NCI-H146 (cell line): ENCODE results near the gene NID2.
A peak's percentile ranks its signal among the peaks of the same experiment; 100 is the strongest.

Experiments
- DNase-seq: peaks from one replicate; lab custom pipeline; 2025; lab: John Stamatoyannopoulos, UW

The NID2 gene

GRCh38 chr14:52025310-52025709, 43.5 kb downstream of the NID2 start:
- no peak for DNase-seq

- DNase-seq, result no peak
Measured at GRCh38 chr14:52023518-52023917, 45.3 kb downstream of the NID2 start.

- DNase-seq, result no peak
Measured at GRCh38 chr14:52021957-52022600, 46.8 kb downstream of the NID2 start.

GRCh38 chr14:52020866-52021717, 47.8 kb downstream of the NID2 start:
- DNase-seq, result no peak

GRCh38 chr14:52020161-52020714, 48.6 kb downstream of the NID2 start:
- no peak for DNase-seq

- DNase-seq, result no peak
Measured at GRCh38 chr14:52018970-52019369, 49.9 kb downstream of the NID2 start.

GRCh38 chr14:52018252-52018651, 50.6 kb downstream of the NID2 start:
- no peak for DNase-seq

GRCh38 chr14:52015411-52016030, 53.3 kb downstream of the NID2 start:
- DNase-seq, result peak; percentile 13

- no peak for DNase-seq
Measured at GRCh38 chr14:52014601-52015267, 54.1 kb downstream of the NID2 start.

GRCh38 chr14:52013984-52014600, 54.8 kb downstream of the NID2 start:
- DNase-seq, result no peak

- DNase-seq, result no peak
Measured at GRCh38 chr14:52012635-52013034, 56.2 kb downstream of the NID2 start.

- no peak for DNase-seq
Measured at GRCh38 chr14:52011523-52011922, 57.3 kb downstream of the NID2 start.

- no peak for DNase-seq
Measured at GRCh38 chr14:52010173-52010693, 58.6 kb downstream of the NID2 start.

- no peak for DNase-seq
Measured at GRCh38 chr14:52008136-52008535, 60.7 kb downstream of the NID2 start.

- no peak for DNase-seq
Measured at GRCh38 chr14:52007637-52008036, 61.2 kb downstream of the NID2 start.

- DNase-seq, result no peak
Measured at GRCh38 chr14:52007211-52007610, 61.6 kb downstream of the NID2 start.

GRCh38 chr14:52006361-52006760, 62.5 kb downstream of the NID2 start:
- DNase-seq, result no peak

- no peak for DNase-seq
Measured at GRCh38 chr14:52005625-52006024, 63.2 kb downstream of the NID2 start.

- no peak for DNase-seq
Measured at GRCh38 chr14:52003324-52003723, 65.5 kb downstream of the NID2 start.

GRCh38 chr14:52002542-52002941, 66.3 kb downstream of the NID2 start:
- DNase-seq, result no peak

GRCh38 chr14:52000696-52001095, 68.2 kb downstream of the NID2 start:
- no peak for DNase-seq
